Measurements from ENCODE around the gene TPGS2. TPM values are rescaled to one million over a fixed set of nuclear protein-coding genes. Genes with fewer than 3 reads are reported as not detected.

Gene TPGS2
- total RNA-seq, 2 experiments from 2014 or later, result 44.8 to 55.1 TPM

- H3K79me2 ChIP-seq (ENCODE audit: insufficient read depth, low read depth, low read length), result no peaks in the 10 kb centered on the region
- H2AFZ ChIP-seq (ENCODE audit: low read length), result no peak overlapping the region
- peaks cover 6% of the 10 kb centered on the region; the same call in 1 of the 2 replicates for H3K36me3 ChIP-seq (ENCODE audit: insufficient read depth, low read length)
- no peak for TF ChIP-seq EZH2phosphoT487 (IDR thresholded peaks at IDR 0.05; ENCODE audit: borderline replicate concordance, low read depth, low read length)
- TF ChIP-seq CTCF (conservative IDR thresholded peaks at IDR 0.05; ENCODE audit: low read length), result no peak
- DNase-seq (ENCODE audit: low spot score), result no peak
- ChIA-PET POLR2A (interaction anchor here (0.9 kb wide), 1 partner anchor 10 kb away, joined by 3 read pairs; no protein-coding TSS in a partner anchor), CTCF (ENCODE audit: unreplicated experiment) (no interaction called here)
- H3K27ac ChIP-seq (ENCODE audit: low read depth, low read length, poor library complexity, severe bottlenecking), result no peak overlapping the region
- H3K9me2 ChIP-seq (ENCODE audit: insufficient read depth, low read length), result no peaks in the 10 kb centered on the region
- H3K4me3 ChIP-seq (ENCODE audit: low read depth, low read length, poor library complexity, severe bottlenecking), result no peak overlapping the region
- intact Hi-C loops (cut with micrococcal nuclease; ENCODE audit: unreplicated experiment), result no loop called here
- H3K4me1 ChIP-seq (ENCODE audit: insufficient read depth, low read length, poor library complexity, severe bottlenecking), result no peaks in the 10 kb centered on the region
- no peaks in the 10 kb centered on the region for H4K20me1 ChIP-seq (ENCODE audit: insufficient read depth, low read length)
- no peak overlapping the region for H3K4me2 ChIP-seq (ENCODE audit: low read length)
- H3K9me3 ChIP-seq (ENCODE audit: low read length), result no peaks in the 10 kb centered on the region
- BruUV-seq (replicated peaks), result no TSS peak
Observed at GRCh38 chr18:36843199-36843598, 14.4 kb upstream of the TPGS2 start.

GRCh38 chr18:36839835-36840234 is 11.0 kb upstream of the TPGS2 start:
- no TSS peak for BruUV-seq (replicated peaks)
- H3K4me2 ChIP-seq (ENCODE audit: low read length), result no peak overlapping the region
- H3K36me3 ChIP-seq (ENCODE audit: insufficient read depth, low read length), result peaks cover 10% of the 10 kb centered on the region; the same call in 1 of the 2 replicates
- no peaks in the 10 kb centered on the region for H3K4me1 ChIP-seq (ENCODE audit: insufficient read depth, low read length, poor library complexity, severe bottlenecking)
- H3K79me2 ChIP-seq (ENCODE audit: insufficient read depth, low read depth, low read length), result no peaks in the 10 kb centered on the region
- intact Hi-C loops (cut with micrococcal nuclease; ENCODE audit: unreplicated experiment), result no loop called here
- ChIA-PET POLR2A (no interaction called here), CTCF (ENCODE audit: unreplicated experiment) (no interaction called here)
- H4K20me1 ChIP-seq (ENCODE audit: insufficient read depth, low read length), result no peaks in the 10 kb centered on the region
- no peak for TF ChIP-seq EZH2phosphoT487 (IDR thresholded peaks at IDR 0.05; ENCODE audit: borderline replicate concordance, low read depth, low read length)
- no peak for TF ChIP-seq CTCF (conservative IDR thresholded peaks at IDR 0.05; ENCODE audit: low read length)
- no peak overlapping the region for H3K27ac ChIP-seq (ENCODE audit: low read depth, low read length, poor library complexity, severe bottlenecking)
- no peak overlapping the region for H3K4me3 ChIP-seq (ENCODE audit: low read depth, low read length, poor library complexity, severe bottlenecking)
- no peak overlapping the region for H2AFZ ChIP-seq (ENCODE audit: low read length)
- no peaks in the 10 kb centered on the region for H3K9me2 ChIP-seq (ENCODE audit: insufficient read depth, low read length)
- no peaks in the 10 kb centered on the region for H3K9me3 ChIP-seq (ENCODE audit: low read length)
- DNase-seq (ENCODE audit: low spot score), result no peak

GRCh38 chr18:36835927-36836326 is 7.1 kb upstream of the TPGS2 start:
- POLR2A ChIA-PET, result no interaction called here

More at GRCh38 chr18:36835927-36836326, 7.1 kb upstream of the TPGS2 start:
- BruUV-seq (replicated peaks), result no TSS peak
- Histone ChIP-seq H3K9me2 (ENCODE audit: insufficient read depth, low read length) (no peaks in the 10 kb centered on the region), H3K36me3 (ENCODE audit: insufficient read depth, low read length) (peaks cover 8% of the 10 kb centered on the region; the same call in 1 of the 2 replicates), H3K27ac (ENCODE audit: low read depth, low read length, poor library complexity, severe bottlenecking) (no peak overlapping the region), H2AFZ (ENCODE audit: low read length) (no peak overlapping the region), H3K4me3 (ENCODE audit: low read depth, low read length, poor library complexity, severe bottlenecking) (no peak overlapping the region), H3K9me3 (ENCODE audit: low read length) (no peaks in the 10 kb centered on the region), H4K20me1 (ENCODE audit: insufficient read depth, low read length) (no peaks in the 10 kb centered on the region), H3K4me1 (ENCODE audit: insufficient read depth, low read length, poor library complexity, severe bottlenecking) (peaks cover 5% of the 10 kb centered on the region), H3K4me2 (ENCODE audit: low read length) (no peak overlapping the region), H3K79me2 (ENCODE audit: insufficient read depth, low read depth, low read length) (no peaks in the 10 kb centered on the region)
- no peak for TF ChIP-seq CTCF (conservative IDR thresholded peaks at IDR 0.05; ENCODE audit: low read length)
- intact Hi-C loops (cut with micrococcal nuclease; ENCODE audit: unreplicated experiment), result no loop called here
- DNase-seq (ENCODE audit: low spot score), result no peak
- CTCF ChIA-PET (ENCODE audit: unreplicated experiment), result no interaction called here

All from OCI-LY7 (cell line).